GM12878 (cell line): ENCODE measurements around the gene PSMF1. TPM values are rescaled to one million over a fixed set of nuclear protein-coding genes. Genes with fewer than 3 reads are reported as not detected.

Experiments
- CREB1 ChIP-seq: IDR thresholded peaks from 2 replicates; pipeline ENCODE4 v1.6.1; 2012; ENCODE audit warnings: low read depth, mild to moderate bottlenecking, inconsistent platforms
- E2F4 ChIP-seq: IDR thresholded peaks from 2 replicates; pipeline ENCODE4 v1.6.1; 2012; ENCODE audit warnings: low read depth, low read length, improper control_type of control experiment
- EP300 ChIP-seq, 2 experiments: fragments of 150-350 bp in 1 of 2; IDR thresholded peaks; 2 replicates each; pipeline ENCODE4 v1.6.1; 2011 to 2012; ENCODE audit warnings: low read depth in 2 of 2, low read length in 2 of 2, borderline replicate concordance in 1 of 2, improper control_type of control experiment in 1 of 2, inconsistent platforms in 1 of 2; ENCODE audit not compliant: control insufficient read depth in 1 of 2
- ESRRA ChIP-seq: IDR thresholded peaks from 2 replicates; pipeline ENCODE4 v1.6.1; 2012; ENCODE audit warnings: mild to moderate bottlenecking, low read length, improper control_type of control experiment
- GATAD2B ChIP-seq: fragments of 450-650 bp; conservative IDR thresholded peaks from 2 replicates; pipeline ENCODE4 v1.6.1; 2017; ENCODE audit warnings: low read depth, mild to moderate bottlenecking, moderate library complexity
- KAT2A ChIP-seq: conservative IDR thresholded peaks from 2 replicates; pipeline ENCODE4 v1.6.1; 2011; ENCODE audit warnings: low read depth, low read length; ENCODE audit not compliant: control insufficient read depth
- NR2C2 ChIP-seq: IDR thresholded peaks from 2 replicates; pipeline ENCODE4 v1.6.1; 2011; ENCODE audit warnings: borderline replicate concordance, low read depth; ENCODE audit not compliant: control insufficient read depth, insufficient read length
- NR2F1 ChIP-seq: fragments of 450-650 bp; conservative IDR thresholded peaks from 2 replicates; pipeline ENCODE4 v1.6.1; 2017; ENCODE audit warnings: mild to moderate bottlenecking
- PAX5 ChIP-seq: IDR thresholded peaks from 2 replicates; pipeline ENCODE4 v1.6.1; 2011; ENCODE audit warnings: low read depth, low read length, borderline replicate concordance
- RAD21 ChIP-seq: IDR thresholded peaks from 2 replicates; pipeline ENCODE4 v1.6.1; 2011; ENCODE audit warnings: mild to moderate bottlenecking, low read depth, low read length, moderate library complexity; ENCODE audit not compliant: insufficient read depth
- RCOR1 ChIP-seq: conservative IDR thresholded peaks from 2 replicates; pipeline ENCODE4 v1.6.1; 2012; ENCODE audit warnings: low read depth, low read length, improper control_type of control experiment
- RUNX3 ChIP-seq: IDR thresholded peaks from 2 replicates; pipeline ENCODE4 v1.6.1; 2012; ENCODE audit warnings: low read length, inconsistent platforms
- SMARCA5 ChIP-seq: fragments of 450-650 bp; IDR thresholded peaks from 2 replicates; pipeline ENCODE4 v1.6.1; 2017; ENCODE audit warnings: mild to moderate bottlenecking
- TCF12 ChIP-seq: IDR thresholded peaks from 2 replicates; pipeline ENCODE4 v1.6.1; 2011; ENCODE audit warnings: low read depth, mild to moderate bottlenecking, low read length
- USF1 ChIP-seq: IDR thresholded peaks from 2 replicates; pipeline ENCODE4 v1.6.1; 2011; ENCODE audit warnings: borderline replicate concordance, low read depth, mild to moderate bottlenecking, moderate library complexity, mixed read lengths, low read length; ENCODE audit not compliant: insufficient read depth; ENCODE audit errors: extremely low read length
- ZBTB11 ChIP-seq: fragments of 450-650 bp; formaldehyde crosslinking; IDR thresholded peaks from 2 replicates; pipeline ENCODE4 v1.5.0; 2022; ENCODE audit warnings: mild to moderate bottlenecking, missing genetic modification characterization
- ZNF24 ChIP-seq: fragments of 450-650 bp; IDR thresholded peaks from 2 replicates; pipeline ENCODE4 v1.6.1; 2017; ENCODE audit warnings: antibody characterized with exemption, mild to moderate bottlenecking
- ZNF274 ChIP-seq: IDR thresholded peaks from one replicate; pipeline ENCODE4 v1.8.0; 2011; ENCODE audit not compliant: insufficient read length, insufficient read depth
- ZNF384 ChIP-seq: IDR thresholded peaks from 2 replicates; pipeline ENCODE4 v1.6.1; 2012; ENCODE audit warnings: low read depth, mild to moderate bottlenecking, low read length, improper control_type of control experiment, borderline replicate concordance
- polyA plus RNA-seq, 11 experiments: library from polyadenylated mRNA; depleted of rRNA in 4 of 11; unstranded in 6 of 11; stranded (reverse) in 5 of 11; fragments of >200 nt; fragmentation: Nextera tagmentation in 4 of 11; fragmentation: Illumina TruSeq in 1 of 11; extraction: Ambion mirVana in 4 of 11; extraction: Trizol in 1 of 11; gene quantifications; 1 replicate in 1 of 11; 2 replicates in 10 of 11; pipeline versions ENCODE4 v1.2.1 to v1.2.3, GENCODE V29; 2011 to 2016; ENCODE audit warnings: inconsistent platforms in 2 of 11, missing spikeins in 2 of 11, low read depth in 1 of 11
- total RNA-seq, 4 experiments: library from RNA; depleted of rRNA in 3 of 4; stranded (reverse); fragments of >200 nt in 3 of 4; fragmentation: Illumina TruSeq in 1 of 4; extraction: Trizol in 1 of 4; gene quantifications; 2 replicates each; pipeline versions ENCODE4 v1.2.1 to v1.2.3, GENCODE V29; 2013 to 2021

The PSMF1 gene
- total and polyA plus RNA-seq, 10 of the 15 experiments (the other 5 are each of a cell fraction or from before 2014, with no cell fraction given) = 14.2 to 173 (median 40.6) TPM

GRCh38 chr20:1075616-1076015 lies 42.8 kb upstream of the PSMF1 start (continued):
- TF ChIP-seq E2F4 (no peak), TCF12 (no peak), KAT2A (no peak), CREB1 (no peak), RCOR1 (no peak), ESRRA (no peak), PAX5 (peak; percentile 55; the same call in 1 of the 2 replicates), ZNF24 (no peak), NR2C2 (no peak), EP300 (IDR thresholded peaks at IDR 0.05; ENCODE audit: borderline replicate concordance in 1 of 2, control insufficient read depth in 1 of 2, low read depth in 2 of 2, low read length in 2 of 2) (no peak), USF1 (peak; percentile 27), RUNX3 (peak; percentile 23; the same call in 1 of the 2 replicates), ZBTB11 (CRISPR knock-in tag) (no peak), SMARCA5 (no peak), ZNF274 (no peak), GATAD2B (no peak), ZNF384 (no peak), NR2F1 (no peak), RAD21 (no peak)
